NB4 (cell line): ENCODE data around the gene EDDM3A.
"Not testable (repeated sequence)": the region's sequence is repeated elsewhere in the genome, so short reads cannot be mapped to it uniquely, and the experiment has no call there.

Experiments
- DNase-seq: peaks from one replicate; pipeline ENCODE4 v3.0.0; 2010; ENCODE audit warnings: low read depth
- H3K4me3 ChIP-seq: one replicate; pipeline ENCODE4 v1.5.1; 2011; ENCODE audit warnings: mild to moderate bottlenecking, low read depth, low read length, moderate library complexity
- MAX ChIP-seq: IDR thresholded peaks from 2 replicates; pipeline ENCODE4 v1.6.1; 2011; ENCODE audit warnings: low read depth, low read length
- MYC ChIP-seq: IDR thresholded peaks from 2 replicates; pipeline ENCODE4 v1.6.1; 2011; ENCODE audit warnings: low read depth, low read length
- POLR2A ChIP-seq: IDR thresholded peaks from 2 replicates; pipeline ENCODE4 v1.6.1; 2011; ENCODE audit warnings: mild to moderate bottlenecking; ENCODE audit not compliant: insufficient read length; ENCODE audit errors: extremely low read depth
- TF ChIP-seq, protein P1 (sequence below): IDR thresholded peaks from one replicate; pipeline ENCODE4 v1.5.1; 2012; ENCODE audit warnings: low read depth, low read length

Gene EDDM3A

DNA sequence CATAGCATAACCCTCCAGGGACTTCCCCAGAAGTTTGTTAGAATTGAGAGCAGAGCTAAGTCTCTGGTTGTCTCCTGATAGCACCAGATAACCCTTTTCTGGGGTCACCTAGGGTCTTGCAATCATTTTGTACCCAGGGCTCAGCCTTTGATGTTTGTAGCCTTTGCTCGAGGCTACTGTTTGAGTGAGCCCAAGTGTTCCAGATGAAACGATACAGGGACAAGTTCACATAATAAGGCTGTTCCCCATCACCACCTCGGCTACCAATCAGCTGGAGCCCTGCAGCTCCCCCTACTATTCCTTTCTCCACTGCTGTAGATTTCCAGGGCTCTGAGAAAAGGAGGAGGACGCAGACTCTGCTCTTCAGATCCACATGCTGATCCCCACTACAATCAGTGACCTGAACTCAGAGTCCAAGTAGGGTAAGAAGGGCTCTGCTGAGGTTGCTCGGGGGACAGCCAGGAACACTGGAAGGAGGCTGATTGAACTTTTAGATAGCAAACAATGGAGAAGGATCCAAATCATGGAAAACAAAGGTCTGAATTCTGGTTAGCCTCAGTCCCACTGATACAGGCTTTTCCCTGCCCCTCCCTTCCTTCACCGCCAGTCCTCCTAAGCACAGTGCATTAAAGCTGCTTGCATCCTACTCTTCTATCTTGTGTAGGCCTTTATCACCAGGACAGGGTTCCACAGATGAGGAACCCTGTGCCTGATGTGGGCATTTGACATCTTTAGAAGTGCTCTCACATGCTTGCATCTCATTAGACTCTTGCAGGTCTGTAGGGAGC, at the start of gene EDDM3A:
Gene EDDM3A (plus strand): TSS at position 317 of the 788 bp plus-strand sequence. CDS start 1,694 bp downstream, outside the sequence.
- H3K4me3 ChIP-seq, result no peak within 1 kb of the TSS
- DNase-seq, result no peak
- TF ChIP-seq, protein P1, sequence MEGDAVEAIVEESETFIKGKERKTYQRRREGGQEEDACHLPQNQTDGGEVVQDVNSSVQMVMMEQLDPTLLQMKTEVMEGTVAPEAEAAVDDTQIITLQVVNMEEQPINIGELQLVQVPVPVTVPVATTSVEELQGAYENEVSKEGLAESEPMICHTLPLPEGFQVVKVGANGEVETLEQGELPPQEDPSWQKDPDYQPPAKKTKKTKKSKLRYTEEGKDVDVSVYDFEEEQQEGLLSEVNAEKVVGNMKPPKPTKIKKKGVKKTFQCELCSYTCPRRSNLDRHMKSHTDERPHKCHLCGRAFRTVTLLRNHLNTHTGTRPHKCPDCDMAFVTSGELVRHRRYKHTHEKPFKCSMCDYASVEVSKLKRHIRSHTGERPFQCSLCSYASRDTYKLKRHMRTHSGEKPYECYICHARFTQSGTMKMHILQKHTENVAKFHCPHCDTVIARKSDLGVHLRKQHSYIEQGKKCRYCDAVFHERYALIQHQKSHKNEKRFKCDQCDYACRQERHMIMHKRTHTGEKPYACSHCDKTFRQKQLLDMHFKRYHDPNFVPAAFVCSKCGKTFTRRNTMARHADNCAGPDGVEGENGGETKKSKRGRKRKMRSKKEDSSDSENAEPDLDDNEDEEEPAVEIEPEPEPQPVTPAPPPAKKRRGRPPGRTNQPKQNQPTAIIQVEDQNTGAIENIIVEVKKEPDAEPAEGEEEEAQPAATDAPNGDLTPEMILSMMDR, result no peak

- DNase-seq, result no peak
- TF ChIP-seq POLR2A (no peak), MYC (no peak), MAX (no peak)
- TF ChIP-seq, protein P1, result no peak
These were observed 48.9 kb upstream of the EDDM3A start for GRCh38 chr14:20696764-20697163.

GRCh38 chr14:20697273-20698017, 48.2 kb upstream of the EDDM3A start:
- H3K4me3 ChIP-seq, result no peak overlapping the region

More at GRCh38 chr14:20696764-20697163, 48.9 kb upstream of the EDDM3A start:
- no peak overlapping the region for H3K4me3 ChIP-seq

DNA sequence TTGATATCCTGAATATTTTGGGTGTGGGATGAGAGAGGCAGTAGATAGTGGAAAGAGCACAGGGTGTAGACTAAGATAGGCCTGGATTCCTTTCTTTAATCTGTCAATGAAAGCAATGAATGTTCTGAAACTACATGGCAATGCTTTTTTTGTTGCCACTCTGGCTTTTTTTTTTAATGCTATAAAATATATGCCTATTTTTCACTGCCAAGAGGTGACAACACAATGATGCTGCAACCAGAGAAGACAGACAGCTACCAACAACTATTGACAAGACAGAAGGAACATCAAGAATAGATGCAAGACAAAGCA, 47.7 kb upstream of the EDDM3A start:
- DNase-seq, result no peak
- TF ChIP-seq MYC, result no peak
- H3K4me3 ChIP-seq, result no peak overlapping the region

More at GRCh38 chr14:20697273-20698017, 48.2 kb upstream of the EDDM3A start:
- peak; percentile 77 for DNase-seq
- TF ChIP-seq MYC, result no peak
- TF ChIP-seq, protein P1, result peak; percentile 75

GRCh38 chr14:20698934-20699333, 46.8 kb upstream of the EDDM3A start:
- DNase-seq, result no peak
- no peak overlapping the region for H3K4me3 ChIP-seq
- TF ChIP-seq POLR2A (no peak), MAX (no peak), MYC (no peak)
- TF ChIP-seq, protein P1, result no peak

- TF ChIP-seq MYC (no peak), POLR2A (no peak), MAX (no peak)
- TF ChIP-seq, protein P1, result no peak
- no peak overlapping the region for H3K4me3 ChIP-seq
These were observed 45.8 kb upstream of the EDDM3A start for GRCh38 chr14:20699931-20700330.

DNA sequence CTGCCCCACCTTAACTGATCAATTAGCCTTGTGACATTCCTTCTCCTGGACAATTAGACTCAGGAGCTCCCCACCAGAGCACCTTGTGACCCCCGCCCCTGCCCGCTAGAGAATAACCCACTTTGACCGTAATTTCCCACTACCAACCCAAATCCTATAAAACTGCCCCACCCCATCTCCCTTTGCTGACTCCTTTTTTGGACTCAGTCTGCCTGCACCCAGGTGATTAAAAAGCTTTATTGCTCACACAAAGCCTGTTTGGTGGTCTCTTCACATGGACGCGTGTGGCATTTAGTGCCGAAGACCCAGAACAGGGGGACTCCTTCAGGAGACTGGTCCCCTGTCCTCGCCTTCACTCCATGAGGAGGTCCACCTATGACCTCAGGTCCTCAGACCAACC, 44.7 kb upstream of the EDDM3A start:
- not testable (repeated sequence) for H3K4me3 ChIP-seq, DNase-seq

More at GRCh38 chr14:20699931-20700330, 45.8 kb upstream of the EDDM3A start:
- DNase-seq, result no peak
